ENCODE data around the gene SCAF1. TPM values are rescaled to one million over a fixed set of nuclear protein-coding genes. Genes with fewer than 3 reads are reported as not detected.

SCAF1 gene
- total RNA-seq, 2 donors from 2014 or later = 38.6 to 46.9 TPM

GRCh38 chr19:49640113-49640898, 1.7 kb upstream of the SCAF1 start, which contains the start of gene RRAS:
Gene RRAS (minus strand): TSS chr19:49640143. CDS start chr19:49640098, 45 bp downstream.
- ATAC-seq = peak; percentile 73 to 76
- intact Hi-C loops (cut with DNase I) = no loop called here
- peak; percentile 100 for DNase-seq

GRCh38 chr19:49642492-49643035, 555 bp downstream of the SCAF1 start:
- no peak for DNase-seq
- ATAC-seq = no peak
- intact Hi-C loops (cut with DNase I) = no loop called here

GRCh38 chr19:49643466-49643865, 1.5 kb downstream of the SCAF1 start:
- no peak for DNase-seq
- intact Hi-C loops (cut with DNase I) = no loop called here
- ATAC-seq = no peak

DNA sequence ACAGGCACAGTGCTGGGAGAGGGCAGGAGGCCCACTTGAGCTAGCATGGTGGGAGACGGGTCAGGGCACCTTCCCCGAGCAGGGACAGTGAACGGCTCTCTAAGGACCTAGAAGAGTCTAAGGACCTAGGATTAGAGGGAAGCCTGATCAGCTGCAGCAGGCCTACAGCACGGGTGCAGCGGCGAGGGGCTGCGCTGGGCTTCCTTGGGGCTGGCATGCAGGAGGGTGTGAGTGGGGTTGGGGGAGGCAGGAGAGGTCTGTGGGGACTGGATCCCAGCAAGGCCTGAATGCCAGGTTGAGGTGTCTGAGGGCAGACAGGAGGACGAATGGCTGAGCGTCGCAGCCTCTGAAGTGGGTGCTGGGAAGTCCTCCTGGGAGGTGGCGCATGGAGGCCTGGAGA, 3.6 kb downstream of the SCAF1 start:
- DNase-seq (no peak), ATAC-seq (no peak)
- intact Hi-C loops (cut with DNase I) = no loop called here

GRCh38 chr19:49645995-49646394, 4.0 kb downstream of the SCAF1 start:
- DNase-seq (no peak), ATAC-seq (no peak)
- intact Hi-C loops (cut with DNase I) = no loop called here

GRCh38 chr19:49646586-49646985, 4.6 kb downstream of the SCAF1 start:
- intact Hi-C loops (cut with DNase I) = no loop called here
- DNase-seq (no peak), ATAC-seq (no peak)

DNA sequence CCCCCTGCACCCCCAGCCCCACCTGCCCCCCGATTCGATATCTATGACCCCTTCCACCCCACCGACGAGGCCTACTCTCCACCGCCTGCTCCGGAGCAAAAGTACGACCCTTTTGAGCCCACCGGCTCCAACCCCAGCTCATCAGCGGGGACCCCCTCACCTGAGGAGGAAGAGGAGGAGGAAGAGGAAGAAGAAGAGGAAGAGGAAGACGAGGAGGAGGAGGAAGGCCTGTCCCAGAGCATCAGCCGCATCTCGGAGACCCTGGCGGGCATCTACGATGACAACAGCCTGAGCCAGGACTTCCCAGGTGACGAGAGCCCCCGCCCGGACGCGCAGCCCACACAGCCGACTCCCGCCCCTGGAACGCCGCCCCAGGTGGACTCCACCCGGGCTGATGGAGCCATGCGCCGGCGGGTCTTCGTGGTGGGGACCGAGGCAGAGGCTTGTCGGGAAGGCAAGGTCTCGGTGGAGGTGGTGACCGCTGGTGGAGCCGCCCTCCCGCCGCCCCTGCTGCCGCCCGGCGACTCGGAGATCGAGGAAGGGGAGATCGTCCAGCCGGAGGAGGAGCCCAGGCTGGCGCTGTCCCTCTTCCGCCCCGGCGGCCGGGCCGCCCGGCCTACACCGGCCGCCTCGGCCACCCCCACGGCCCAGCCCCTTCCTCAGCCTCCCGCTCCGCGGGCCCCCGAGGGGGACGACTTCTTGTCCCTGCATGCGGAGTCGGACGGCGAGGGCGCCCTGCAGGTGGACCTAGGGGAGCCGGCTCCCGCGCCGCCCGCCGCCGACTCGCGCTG, 9.2 kb downstream of the SCAF1 start:
- ATAC-seq (no peak), DNase-seq (no peak)
- intact Hi-C loops (cut with DNase I) = no loop called here

DNA sequence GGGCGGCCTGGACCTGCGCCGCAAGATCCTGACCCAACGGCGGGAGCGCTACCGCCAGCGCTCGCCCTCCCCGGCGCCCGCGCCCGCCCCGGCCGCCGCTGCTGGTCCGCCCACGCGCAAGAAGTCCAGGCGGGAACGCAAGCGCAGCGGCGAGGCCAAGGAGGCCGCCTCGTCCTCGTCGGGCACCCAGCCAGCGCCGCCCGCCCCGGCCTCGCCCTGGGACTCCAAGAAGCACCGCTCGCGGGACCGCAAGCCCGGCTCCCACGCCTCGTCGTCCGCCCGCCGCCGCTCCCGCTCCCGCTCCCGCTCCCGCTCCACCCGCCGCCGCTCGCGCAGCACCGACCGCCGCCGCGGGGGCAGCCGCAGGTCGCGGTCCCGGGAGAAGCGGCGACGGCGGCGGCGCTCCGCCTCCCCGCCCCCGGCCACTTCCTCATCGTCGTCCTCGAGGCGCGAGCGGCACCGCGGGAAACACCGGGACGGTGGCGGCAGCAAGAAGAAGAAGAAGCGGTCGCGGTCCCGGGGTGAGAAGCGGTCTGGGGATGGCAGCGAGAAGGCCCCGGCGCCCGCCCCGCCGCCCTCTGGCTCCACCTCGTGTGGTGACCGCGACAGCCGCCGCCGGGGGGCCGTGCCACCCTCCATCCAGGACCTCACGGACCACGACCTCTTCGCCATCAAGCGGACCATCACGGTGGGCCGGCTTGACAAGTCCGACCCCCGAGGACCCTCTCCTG, 10.0 kb downstream of the SCAF1 start:
- intact Hi-C loops (cut with DNase I) = no loop called here
- DNase-seq (no peak), ATAC-seq (no peak)

GRCh38 chr19:49652551-49653465, 10.8 kb downstream of the SCAF1 start:
- intact Hi-C loops (cut with DNase I) = no loop called here
- DNase-seq (no peak), ATAC-seq (no peak)

- ATAC-seq (no peak), DNase-seq (no peak)
- intact Hi-C loops (cut with DNase I) = no loop called here
Measured at GRCh38 chr19:49653466-49653806, 11.4 kb downstream of the SCAF1 start.

DNA sequence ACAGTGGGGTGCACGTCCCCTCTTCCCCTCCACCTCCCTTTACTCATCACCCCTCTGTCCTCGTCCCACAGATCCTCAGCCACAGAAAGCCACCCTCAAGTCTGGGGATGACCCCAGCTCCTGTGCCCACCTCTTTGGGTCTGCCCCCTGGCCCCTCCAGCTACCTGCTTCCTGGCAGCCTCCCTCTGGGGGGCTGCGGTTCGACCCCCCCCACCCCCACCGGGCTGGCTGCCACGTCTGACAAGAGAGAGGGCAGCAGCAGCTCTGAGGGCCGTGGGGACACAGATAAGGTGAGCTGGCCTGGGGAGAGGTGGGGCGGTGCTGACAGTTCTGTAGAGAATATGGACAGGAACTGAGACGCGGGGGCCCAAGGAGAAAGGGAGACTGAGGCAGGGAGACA, 12.6 kb downstream of the SCAF1 start:
- ATAC-seq (no peak), DNase-seq (no peak)
- intact Hi-C loops (cut with DNase I) = no loop called here

- intact Hi-C loops (cut with DNase I) = no loop called here
- DNase-seq (no peak), ATAC-seq (no peak)
Measured at GRCh38 chr19:49655570-49656455, 13.8 kb downstream of the SCAF1 start.

- intact Hi-C loops (cut with DNase I) = no loop called here
- no peak for DNase-seq
Measured at GRCh38 chr19:49656456-49657109, 14.6 kb downstream of the SCAF1 start.

GRCh38 chr19:49657493-49658138, 15.6 kb downstream of the SCAF1 start:
- intact Hi-C loops (cut with DNase I) = no loop called here
- no peak for DNase-seq
- no peak for ATAC-seq

More at GRCh38 chr19:49656456-49657109, 14.6 kb downstream of the SCAF1 start:
- no peak for ATAC-seq

GRCh38 chr19:49658139-49658517, 16.1 kb downstream of the SCAF1 start:
- DNase-seq = no peak
- ATAC-seq = no peak
- intact Hi-C loops (cut with DNase I) = no loop called here

DNA sequence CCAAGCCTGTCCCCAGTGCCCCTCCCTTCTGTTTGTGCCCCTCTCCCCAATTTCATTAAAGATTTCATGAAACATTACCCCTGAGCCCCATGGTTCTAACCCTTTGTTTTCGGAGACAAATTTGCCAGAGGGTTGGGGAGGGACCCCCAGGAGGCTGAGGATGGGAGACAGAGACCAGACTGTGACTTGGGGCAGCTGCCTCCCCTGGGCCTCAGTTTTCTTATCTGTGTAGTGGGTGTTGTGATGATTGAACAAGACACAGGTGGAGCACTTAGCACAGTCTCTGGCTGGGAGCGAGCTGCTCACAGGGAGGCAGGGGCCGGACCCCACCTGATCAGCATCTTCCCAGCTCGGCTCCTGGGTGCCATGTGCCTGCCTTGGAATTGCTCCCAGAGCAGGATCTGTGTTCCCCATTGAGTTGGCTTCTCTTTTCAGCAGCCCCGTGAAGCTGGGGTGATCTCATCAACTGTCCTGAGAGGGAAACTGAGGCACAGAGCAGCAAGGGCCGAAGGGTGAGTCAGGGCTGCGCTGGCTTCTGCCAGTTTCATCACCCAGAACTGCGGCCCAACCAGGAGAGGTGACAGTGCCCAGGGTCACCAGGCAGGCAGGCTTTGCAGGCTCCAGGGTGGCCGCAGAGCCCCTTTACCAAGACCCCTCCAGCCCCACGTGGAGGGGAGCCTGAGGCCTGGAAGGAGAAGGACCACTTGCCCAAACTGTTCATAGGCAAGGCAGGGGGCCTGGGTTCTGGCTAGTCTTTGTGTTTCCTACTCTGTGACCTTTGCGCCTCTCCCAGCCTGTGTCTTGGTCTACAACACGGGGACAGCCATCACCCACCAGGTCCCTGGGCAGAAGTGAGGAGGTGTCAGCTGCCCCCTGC, 16.8 kb downstream of the SCAF1 start:
- intact Hi-C loops (cut with DNase I) = no loop called here
- no peak for ATAC-seq

More for the DNA sequence above, 16.8 kb downstream of the SCAF1 start:
- DNase-seq = no peak
